Uterus (tissue), 4 donors: ENCODE measurements around the gene PRPF18. TPM values are rescaled to one million over a fixed set of nuclear protein-coding genes. Genes with fewer than 3 reads are reported as not detected.
A peak's percentile ranks its signal among the peaks of the same experiment; 100 is the strongest.

Experiments used
- DNase-seq, 2 donors: peaks; one replicate each; pipeline ENCODE4 v3.0.0-alpha.2; 2019 to 2020
- H3K27ac ChIP-seq, 2 donors: fragments of 200-600 bp; sonication (generic); 1 replicate in 1 of 2; 2 replicates in 1 of 2; pipeline ENCODE4 v1.5.1; 2016 to 2018
- H3K27me3 ChIP-seq, 2 donors: fragments of 200-600 bp; sonication (generic); one replicate each; pipeline ENCODE4 v1.5.1; 2018 to 2019; ENCODE audit warnings: control low read depth in 1 of 2
- H3K36me3 ChIP-seq, 2 donors: fragments of 200-600 bp; sonication (generic); one replicate each; pipeline ENCODE4 v1.5.1; 2019; ENCODE audit warnings: control low read depth in 1 of 2
- H3K4me1 ChIP-seq, 2 donors: fragments of 200-600 bp; sonication (generic); one replicate each; pipeline ENCODE4 v1.5.1; 2018 to 2019; ENCODE audit warnings: control low read depth in 1 of 2
- H3K4me3 ChIP-seq, 2 donors: fragments of 200-600 bp; sonication (generic); 1 replicate in 1 of 2; 2 replicates in 1 of 2; pipeline ENCODE4 v1.5.1; 2018 to 2019; ENCODE audit warnings: mild to moderate bottlenecking in 1 of 2
- H3K9me3 ChIP-seq, 2 donors: fragments of 200-600 bp; sonication (generic); one replicate each; pipeline ENCODE4 v1.5.1; 2019; ENCODE audit warnings: control low read depth in 1 of 2
- POLR2A ChIP-seq, 2 donors: fragments of 450-650 bp; IDR thresholded peaks; one replicate each; pipeline ENCODE4 v1.6.1; 2016; ENCODE audit warnings: antibody characterized with exemption in 2 of 2, mild to moderate bottlenecking in 1 of 2, moderate library complexity in 1 of 2
- intact Hi-C: fragments of 100-400 bp; cut with DNase I; formaldehyde crosslinking; loops from one replicate; pipeline ENCODE4 v1.15.1; 2023; ENCODE audit warnings: low total_unique reads
- total RNA-seq, 4 donors: library from RNA; depleted of rRNA in 3 of 4; stranded (reverse); fragments of >200 nt in 3 of 4; gene quantifications; one replicate each; pipeline versions ENCODE4 v1.1.0 to v1.2.4, GENCODE V29; 2014 to 2023
- TF ChIP-seq, protein P1 (sequence below), 4 experiments: fragments of 200-600 bp in 2 of 4; fragments of 450-650 bp in 2 of 4; sonication (generic) in 2 of 4; IDR thresholded peaks; one replicate each; pipeline ENCODE4 v1.5.1; 2016 to 2019; ENCODE audit warnings: antibody characterized with exemption in 4 of 4, mild to moderate bottlenecking in 2 of 4, moderate library complexity in 1 of 4
- donor health status: DM: yes; HTN: yes; CAD: no.

PRPF18 gene
- total RNA-seq, 4 donors from 2014 or later = 5.6 to 61.4 (median 22.5) TPM

- intact Hi-C loops = loop anchor here (5.0 kb wide), 1 partner anchor 117 kb away; no protein-coding TSS in a partner anchor
- TF ChIP-seq, protein P1, sequence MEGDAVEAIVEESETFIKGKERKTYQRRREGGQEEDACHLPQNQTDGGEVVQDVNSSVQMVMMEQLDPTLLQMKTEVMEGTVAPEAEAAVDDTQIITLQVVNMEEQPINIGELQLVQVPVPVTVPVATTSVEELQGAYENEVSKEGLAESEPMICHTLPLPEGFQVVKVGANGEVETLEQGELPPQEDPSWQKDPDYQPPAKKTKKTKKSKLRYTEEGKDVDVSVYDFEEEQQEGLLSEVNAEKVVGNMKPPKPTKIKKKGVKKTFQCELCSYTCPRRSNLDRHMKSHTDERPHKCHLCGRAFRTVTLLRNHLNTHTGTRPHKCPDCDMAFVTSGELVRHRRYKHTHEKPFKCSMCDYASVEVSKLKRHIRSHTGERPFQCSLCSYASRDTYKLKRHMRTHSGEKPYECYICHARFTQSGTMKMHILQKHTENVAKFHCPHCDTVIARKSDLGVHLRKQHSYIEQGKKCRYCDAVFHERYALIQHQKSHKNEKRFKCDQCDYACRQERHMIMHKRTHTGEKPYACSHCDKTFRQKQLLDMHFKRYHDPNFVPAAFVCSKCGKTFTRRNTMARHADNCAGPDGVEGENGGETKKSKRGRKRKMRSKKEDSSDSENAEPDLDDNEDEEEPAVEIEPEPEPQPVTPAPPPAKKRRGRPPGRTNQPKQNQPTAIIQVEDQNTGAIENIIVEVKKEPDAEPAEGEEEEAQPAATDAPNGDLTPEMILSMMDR (IDR thresholded peaks at IDR 0.05) = peak; percentile 76 to 83 (median 80)
- no peak for TF ChIP-seq POLR2A (IDR thresholded peaks at IDR 0.05)
- DNase-seq = peak; percentile 65 to 76
- Histone ChIP-seq H3K27me3 (no peaks in the 10 kb centered on the region), H3K4me3 (no peak overlapping the region), H3K27ac (peak overlapping the region; percentile 5 to 14), H3K36me3 (no peaks in the 10 kb centered on the region), H3K4me1 (no peaks in the 10 kb centered on the region), H3K9me3 (no peaks in the 10 kb centered on the region)
Observed at GRCh38 chr10:13659887-13660550, 73.3 kb downstream of the PRPF18 start.

GRCh38 chr10:13660551-13660920, 73.8 kb downstream of the PRPF18 start:
- no peak overlapping the region for H3K27ac ChIP-seq
- H3K36me3 ChIP-seq = no peaks in the 10 kb centered on the region
- H3K9me3 ChIP-seq = no peaks in the 10 kb centered on the region
- intact Hi-C loops = loop anchor here (5.0 kb wide), 1 partner anchor 117 kb away; no protein-coding TSS in a partner anchor
- no peak overlapping the region for H3K4me3 ChIP-seq
- H3K27me3 ChIP-seq = no peaks in the 10 kb centered on the region
- H3K4me1 ChIP-seq = no peaks in the 10 kb centered on the region
- no peak for DNase-seq
- TF ChIP-seq, protein P1 (IDR thresholded peaks at IDR 0.05) = no peak
- TF ChIP-seq POLR2A (IDR thresholded peaks at IDR 0.05) = no peak

DNA sequence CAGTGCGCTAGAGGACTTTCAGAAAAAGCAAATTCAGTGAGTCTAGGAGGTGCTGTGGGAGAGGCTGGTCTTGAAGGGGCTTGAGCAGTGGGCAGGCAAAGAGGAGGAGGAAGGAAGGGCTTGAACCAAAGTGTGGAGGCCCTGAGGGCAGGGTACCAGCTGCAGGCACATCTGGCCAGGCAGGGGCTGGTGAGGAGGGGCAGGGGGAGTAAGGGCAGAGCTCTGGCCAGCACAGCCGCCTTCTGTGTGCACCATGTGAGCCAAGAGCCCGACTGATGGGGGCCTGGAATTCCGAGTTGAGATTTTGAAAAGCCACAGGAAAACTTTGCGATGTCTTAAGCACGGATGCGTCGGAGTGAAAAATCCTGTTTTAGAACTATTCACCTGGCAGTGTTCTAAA, 74.5 kb downstream of the PRPF18 start:
- no peak for TF ChIP-seq POLR2A (IDR thresholded peaks at IDR 0.05)
- TF ChIP-seq, protein P1 (IDR thresholded peaks at IDR 0.05) = no peak
- no peaks in the 10 kb centered on the region for H3K4me1 ChIP-seq
- intact Hi-C loops = loop anchor here (5.0 kb wide), 1 partner anchor 116 kb away; no protein-coding TSS in a partner anchor
- H3K9me3 ChIP-seq = no peaks in the 10 kb centered on the region
- peak overlapping the region in 1 of 2 donors; percentile 17 for H3K27ac ChIP-seq
- H3K4me3 ChIP-seq = no peak overlapping the region
- no peaks in the 10 kb centered on the region for H3K27me3 ChIP-seq
- no peak for DNase-seq
- H3K36me3 ChIP-seq = no peaks in the 10 kb centered on the region

- Histone ChIP-seq H3K27me3 (no peaks in the 10 kb centered on the region), H3K27ac (no peak overlapping the region), H3K4me1 (no peaks in the 10 kb centered on the region), H3K36me3 (no peaks in the 10 kb centered on the region), H3K4me3 (no peak overlapping the region), H3K9me3 (no peaks in the 10 kb centered on the region)
- intact Hi-C loops = no loop called here
- no peak for DNase-seq
- TF ChIP-seq, protein P1 (IDR thresholded peaks at IDR 0.05) = no peak
- TF ChIP-seq POLR2A (IDR thresholded peaks at IDR 0.05) = no peak
Observed at GRCh38 chr10:13665516-13666262, 78.9 kb downstream of the PRPF18 start.

DNA sequence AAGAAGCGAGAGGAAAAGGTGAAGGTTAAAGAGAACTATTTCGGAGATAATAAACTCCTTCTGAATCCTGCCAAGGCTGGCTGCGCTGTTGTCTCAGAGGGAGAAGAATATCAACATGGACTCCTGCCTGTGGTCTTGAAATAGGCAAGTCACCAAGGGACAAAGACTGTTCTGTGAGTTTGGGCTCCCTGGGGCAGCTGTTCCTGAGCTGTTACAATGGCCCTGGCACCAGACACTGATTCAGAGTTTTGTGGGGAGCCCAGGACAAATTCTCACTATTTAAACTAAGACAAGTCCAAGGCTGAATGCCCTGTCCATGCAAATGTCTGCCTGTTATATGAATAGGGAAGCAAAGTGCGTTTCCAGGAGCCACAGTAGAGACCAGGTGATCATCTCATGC, 81.4 kb downstream of the PRPF18 start:
- intact Hi-C loops = no loop called here

More for the DNA sequence above, 81.4 kb downstream of the PRPF18 start:
- Histone ChIP-seq H3K4me3 (no peak overlapping the region), H3K9me3 (no peaks in the 10 kb centered on the region), H3K36me3 (no peaks in the 10 kb centered on the region), H3K27me3 (no peaks in the 10 kb centered on the region), H3K4me1 (no peaks in the 10 kb centered on the region), H3K27ac (no peak overlapping the region)
- DNase-seq = no peak
- no peak for TF ChIP-seq POLR2A (IDR thresholded peaks at IDR 0.05)
- TF ChIP-seq, protein P1 (IDR thresholded peaks at IDR 0.05) = no peak
